GM18867 (cell line): ENCODE data around the gene CFDP1.
"Not testable (repeated sequence)": the region's sequence is repeated elsewhere in the genome, so short reads cannot be mapped to it uniquely, and the experiment has no call there.

Experiments
- ATAC-seq: cut with Tn5 transposase; IDR thresholded peaks from one replicate; pipeline ENCODE4 v1.9.1; 2021; ENCODE audit warnings: mild to moderate bottlenecking, moderate library complexity; ENCODE audit not compliant: unreplicated experiment

CFDP1 gene

GRCh38 chr16:75304521-75305363 lies 128.6 kb downstream of the CFDP1 start:
- ATAC-seq: peak; percentile 2

DNA sequence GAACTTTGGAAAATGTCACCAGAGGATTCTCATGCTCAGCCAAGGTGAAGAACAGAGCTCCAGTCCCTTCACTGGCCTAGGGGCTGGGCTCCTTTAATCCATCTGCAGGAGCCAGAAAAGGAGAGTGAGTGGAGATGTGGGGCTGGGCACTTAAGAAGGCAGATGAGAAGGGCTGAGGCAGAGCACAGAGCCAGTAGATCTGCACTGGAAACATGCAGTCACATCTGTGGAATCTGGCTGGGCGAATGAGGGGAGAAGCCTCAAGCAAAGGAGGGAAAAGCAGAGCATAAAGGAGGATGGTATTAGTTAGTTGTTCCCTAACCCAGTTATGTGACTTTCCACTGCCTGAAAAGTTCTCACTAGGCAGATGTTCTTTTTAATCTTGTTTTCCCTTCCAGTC lies 131.5 kb downstream of the CFDP1 start:
- no peak for ATAC-seq

GRCh38 chr16:75298267-75298666 lies 135.0 kb downstream of the CFDP1 start:
- no peak for ATAC-seq

- ATAC-seq: no peak
These were observed 136.7 kb downstream of the CFDP1 start for GRCh38 chr16:75296606-75297005.

DNA sequence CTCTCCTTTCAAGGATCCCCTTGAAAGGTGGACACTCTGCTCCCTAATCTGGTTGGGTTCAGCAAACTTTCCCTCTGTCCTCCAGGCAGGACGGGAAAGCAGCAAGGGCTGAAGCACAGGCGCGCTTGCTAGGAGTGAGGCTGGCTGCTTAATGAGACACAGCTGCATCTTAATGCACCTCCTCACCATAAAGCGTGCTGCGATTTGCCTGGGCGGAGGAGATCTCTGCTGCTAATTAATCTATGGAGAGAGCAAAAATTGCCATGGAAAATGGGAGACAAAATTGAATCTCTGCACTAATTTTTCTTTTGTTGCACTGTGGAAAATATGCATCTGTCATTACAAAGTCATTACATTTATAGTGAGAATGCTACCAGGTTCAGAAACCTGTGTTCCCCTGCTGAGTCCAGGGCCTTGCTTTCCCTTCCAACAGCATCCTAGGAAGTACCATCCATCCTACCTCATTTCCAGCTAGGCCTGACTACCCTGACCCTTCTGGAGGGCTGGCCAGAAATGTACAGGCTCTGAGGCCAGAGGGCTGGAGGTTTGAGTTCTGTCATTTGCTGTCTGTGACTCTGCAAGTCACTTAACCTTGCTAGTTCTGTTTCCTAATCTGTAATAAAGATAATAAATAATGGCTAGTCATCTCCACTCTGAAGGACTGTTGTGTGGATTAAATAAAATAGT lies 138.4 kb downstream of the CFDP1 start:
- no peak for ATAC-seq

DNA sequence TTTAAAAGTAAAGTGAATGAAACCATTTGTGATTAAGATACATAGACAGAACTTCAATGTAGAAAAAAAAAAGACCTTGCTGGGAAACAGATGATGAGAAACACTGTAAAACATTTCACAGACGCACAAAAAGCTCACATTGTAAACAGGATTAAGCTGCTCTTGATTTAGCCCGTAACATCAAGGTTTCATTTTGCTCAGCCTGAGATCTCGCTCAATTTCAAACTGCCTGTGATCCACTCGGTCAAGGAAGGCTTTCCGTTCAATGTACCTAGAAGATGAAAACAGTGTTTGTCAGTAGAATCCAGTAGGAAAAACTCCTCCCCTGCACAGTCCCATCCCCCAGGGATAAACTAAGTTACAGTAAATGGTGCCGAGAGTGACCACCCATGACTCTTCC lies 139.5 kb downstream of the CFDP1 start:
- ATAC-seq: no peak

DNA sequence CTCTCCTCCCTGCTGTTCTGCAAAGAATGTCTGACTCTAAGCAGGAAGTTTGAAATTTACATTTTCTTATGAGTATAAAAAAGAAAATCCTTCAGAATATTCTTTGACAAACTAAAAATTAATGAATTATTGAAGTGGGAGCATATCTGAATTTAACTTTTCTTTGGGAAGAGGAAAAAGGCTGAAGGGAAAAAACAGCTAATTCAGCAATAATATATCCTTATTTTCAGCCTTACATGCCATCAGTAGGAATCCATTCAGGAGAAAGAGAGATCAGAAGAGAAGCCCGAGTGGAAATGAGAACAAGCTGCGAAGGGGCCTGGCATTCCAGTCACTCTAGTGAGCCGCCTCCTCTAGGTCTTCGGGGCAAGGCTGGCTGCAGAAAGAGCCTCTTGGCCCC lies 140.1 kb downstream of the CFDP1 start:
- ATAC-seq: no peak

DNA sequence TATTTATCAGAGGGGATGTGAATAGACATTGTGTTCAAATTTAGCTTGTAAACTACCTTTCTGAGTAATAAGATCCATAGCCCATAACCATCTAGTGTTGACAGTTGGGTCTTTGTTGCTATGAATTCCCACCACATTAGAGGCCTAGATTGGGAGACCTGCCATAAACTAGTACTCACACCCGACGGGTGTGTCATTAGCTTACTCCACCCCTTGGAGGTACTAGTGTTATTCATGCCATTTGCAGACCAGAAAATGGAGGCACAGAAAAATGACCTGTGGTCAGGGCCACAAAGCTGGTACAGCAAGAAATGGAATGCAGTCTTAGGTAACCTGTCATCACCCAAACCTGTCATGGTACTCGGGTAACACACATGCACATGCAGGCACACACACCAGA lies 140.6 kb downstream of the CFDP1 start:
- ATAC-seq: no peak

DNA sequence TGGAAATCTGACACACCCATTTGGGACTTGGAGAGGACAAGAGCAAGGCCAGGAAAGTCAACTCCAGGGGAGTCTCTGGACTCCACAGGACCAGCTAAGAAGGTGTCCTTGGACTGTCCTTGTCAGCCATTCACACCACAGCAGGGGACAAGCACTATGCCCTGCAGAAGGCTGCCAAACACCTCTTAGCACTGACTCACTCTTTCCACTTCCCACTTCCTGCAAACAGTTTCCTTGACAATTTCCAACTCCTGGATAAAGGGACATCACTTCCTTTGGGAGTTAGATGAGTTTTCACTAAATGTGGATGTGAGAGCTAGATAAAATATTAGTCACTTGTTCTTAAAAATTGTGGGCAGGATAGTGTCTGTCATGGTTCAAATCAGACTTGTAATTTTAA lies 144.1 kb downstream of the CFDP1 start:
- ATAC-seq: no peak

GRCh38 chr16:75288596-75289120 lies 144.6 kb downstream of the CFDP1 start:
- peak; percentile 77 for ATAC-seq

- ATAC-seq: peak; percentile 17
These were observed 145.1 kb downstream of the CFDP1 start for GRCh38 chr16:75288181-75288580.

DNA sequence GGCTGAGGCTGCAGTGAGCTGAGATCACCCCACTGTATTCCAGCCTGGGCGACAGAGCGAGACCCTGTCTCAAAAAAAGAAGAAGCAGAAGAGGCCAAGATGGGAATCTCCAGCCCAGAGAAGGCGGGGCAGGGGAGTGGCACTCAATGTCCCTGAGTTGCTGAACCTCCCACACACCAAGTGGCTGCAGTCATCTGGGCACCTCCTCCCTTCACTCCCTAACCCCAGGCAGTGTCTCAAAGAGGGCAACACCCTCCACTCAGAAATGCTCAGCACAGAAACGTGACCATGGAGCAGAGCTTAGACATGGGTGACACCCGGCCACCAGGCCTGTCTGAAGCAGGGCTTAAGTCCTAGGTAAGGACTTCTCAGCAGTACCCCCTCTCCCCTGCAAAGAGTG lies 145.6 kb downstream of the CFDP1 start:
- ATAC-seq: no peak

DNA sequence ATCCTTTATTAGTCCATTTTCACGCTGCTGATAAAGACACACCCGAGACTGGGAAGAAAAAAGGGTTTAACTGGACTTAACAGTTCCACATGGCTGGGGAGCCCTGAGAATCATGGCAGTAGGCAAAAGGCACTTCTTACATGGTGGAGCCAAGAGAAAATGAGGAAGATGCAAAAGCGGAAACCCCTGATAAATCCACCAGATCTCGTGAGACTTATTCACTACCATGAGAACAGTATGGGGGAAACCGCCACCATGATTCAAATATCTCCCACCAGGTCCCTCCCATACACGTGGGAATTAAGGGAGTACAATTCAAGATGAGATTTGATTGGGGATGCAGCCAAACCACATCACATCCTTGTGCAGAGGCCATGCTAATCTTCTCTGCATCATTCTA lies 146.9 kb downstream of the CFDP1 start:
- no peak for ATAC-seq

DNA sequence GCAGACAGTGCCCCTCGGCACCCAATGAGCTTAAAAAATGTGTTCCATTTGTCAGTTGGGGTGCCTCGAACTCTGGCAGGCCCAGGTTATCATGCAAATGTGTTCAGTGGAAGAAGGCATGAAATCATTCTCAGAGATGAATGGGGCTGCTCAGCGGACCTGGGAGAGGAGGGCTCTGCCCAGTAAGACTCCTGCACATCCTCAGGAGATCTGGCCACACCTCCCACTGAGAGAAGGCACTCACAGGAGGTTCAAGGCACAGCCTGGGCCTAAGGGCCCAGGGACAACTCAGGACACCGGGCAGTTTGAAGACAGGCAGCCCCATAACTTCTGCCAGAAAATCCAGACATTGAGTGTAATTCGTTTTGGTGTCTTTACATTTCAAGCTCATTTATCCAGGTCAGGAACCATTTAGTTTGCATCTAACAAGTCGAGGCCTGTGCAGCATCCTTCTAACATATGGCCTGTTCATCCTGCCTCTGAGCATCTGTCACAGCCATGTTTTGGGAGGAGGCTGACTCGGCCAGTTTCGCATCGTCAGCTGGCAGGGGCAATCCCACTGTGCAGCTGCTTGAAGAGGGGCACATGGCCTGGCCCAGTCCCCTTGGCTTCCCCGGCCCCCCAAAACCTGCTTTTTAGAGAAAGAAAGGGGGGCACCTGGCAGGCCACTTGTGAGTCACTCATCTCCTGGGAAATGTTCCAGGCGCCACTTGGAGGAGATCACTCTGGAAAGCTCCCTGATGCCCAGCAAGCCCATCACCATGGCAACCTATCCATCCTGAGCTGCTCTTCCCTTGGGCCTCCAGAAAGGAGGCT lies 150.6 kb downstream of the CFDP1 start:
- ATAC-seq: no peak

- no peak for ATAC-seq
These were observed 151.5 kb downstream of the CFDP1 start for GRCh38 chr16:75281826-75282225.

GRCh38 chr16:75281009-75281408 lies 152.3 kb downstream of the CFDP1 start:
- not testable (repeated sequence) for ATAC-seq

DNA sequence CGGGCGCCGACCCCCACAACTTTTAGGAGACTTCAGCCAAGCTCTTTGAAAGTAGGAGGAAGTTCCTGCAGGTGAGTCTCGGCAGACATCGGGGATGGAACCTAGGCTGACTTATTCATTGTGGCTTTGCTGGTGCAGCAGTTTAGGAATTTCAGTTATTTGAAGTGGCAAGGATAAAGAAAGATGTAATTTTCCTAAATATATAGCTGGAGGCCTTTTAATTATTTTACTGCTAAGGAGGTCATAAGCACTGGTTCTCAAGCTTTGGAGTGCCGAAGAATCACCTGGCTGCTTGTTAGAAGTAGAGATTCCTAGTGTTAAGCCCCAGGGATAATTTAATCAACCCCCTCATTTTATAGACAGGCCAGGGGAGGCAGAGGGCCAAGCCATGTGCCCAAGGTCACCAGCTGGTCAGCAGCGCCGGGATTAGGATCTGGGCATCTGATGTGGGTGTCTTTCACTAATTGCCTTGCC lies 152.9 kb downstream of the CFDP1 start:
- no peak for ATAC-seq

DNA sequence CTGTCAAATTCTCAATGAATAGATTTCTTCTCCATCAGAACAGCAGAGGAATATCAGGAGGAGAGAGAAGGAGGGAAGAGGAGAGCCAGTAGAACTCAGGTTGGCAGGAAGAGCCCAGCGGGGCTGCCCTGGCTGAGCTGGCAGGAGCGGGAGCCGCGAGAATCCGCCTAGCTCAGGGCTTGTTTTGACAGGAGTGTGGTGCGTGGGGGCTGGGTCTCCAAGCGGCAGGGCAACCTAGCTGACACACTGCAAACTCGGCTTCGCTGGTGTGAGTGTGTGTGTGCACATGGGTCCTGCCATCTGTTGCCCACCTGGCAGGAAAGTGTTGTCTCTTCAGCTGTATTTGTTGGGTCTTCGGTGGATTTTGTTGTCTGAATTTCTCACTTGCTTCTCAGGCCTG lies 154.0 kb downstream of the CFDP1 start:
- ATAC-seq: no peak

- ATAC-seq: no peak
These were observed 160.0 kb downstream of the CFDP1 start for GRCh38 chr16:75273054-75273925.

DNA sequence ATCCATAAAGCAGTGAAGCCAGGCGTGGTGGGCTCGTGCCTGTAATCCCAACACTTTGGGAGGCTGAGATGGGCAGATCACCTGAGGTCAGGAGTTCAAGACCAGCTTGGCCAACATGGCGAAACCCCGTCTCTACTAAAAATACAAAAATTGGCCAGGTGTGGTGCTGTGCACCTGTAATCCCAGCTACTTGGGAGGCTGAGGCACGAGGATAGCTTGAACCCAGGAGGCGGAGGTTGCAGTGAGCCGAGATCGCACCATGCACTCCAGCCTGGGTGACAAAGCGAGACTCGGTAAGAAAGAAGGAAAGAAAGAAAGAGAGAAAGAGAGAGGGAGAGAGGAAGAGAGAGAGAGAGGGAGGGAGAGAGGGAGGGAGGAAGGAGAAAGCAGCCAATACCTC lies 160.7 kb downstream of the CFDP1 start:
- ATAC-seq: not testable (repeated sequence)
